HG02763 (cell line): Measurements from ENCODE around the gene CEPT1.

Experiments used
- ATAC-seq: cut with Tn5 transposase; IDR thresholded peaks from one replicate; pipeline ENCODE4 v1.9.1; 2021; ENCODE audit warnings: mild to moderate bottlenecking, moderate library complexity; ENCODE audit not compliant: unreplicated experiment

Gene CEPT1

GRCh38 chr1:111145963-111146768 lies 6.1 kb downstream of the CEPT1 start:
- no peak for ATAC-seq

GRCh38 chr1:111147948-111148347 lies 7.9 kb downstream of the CEPT1 start:
- no peak for ATAC-seq

DNA sequence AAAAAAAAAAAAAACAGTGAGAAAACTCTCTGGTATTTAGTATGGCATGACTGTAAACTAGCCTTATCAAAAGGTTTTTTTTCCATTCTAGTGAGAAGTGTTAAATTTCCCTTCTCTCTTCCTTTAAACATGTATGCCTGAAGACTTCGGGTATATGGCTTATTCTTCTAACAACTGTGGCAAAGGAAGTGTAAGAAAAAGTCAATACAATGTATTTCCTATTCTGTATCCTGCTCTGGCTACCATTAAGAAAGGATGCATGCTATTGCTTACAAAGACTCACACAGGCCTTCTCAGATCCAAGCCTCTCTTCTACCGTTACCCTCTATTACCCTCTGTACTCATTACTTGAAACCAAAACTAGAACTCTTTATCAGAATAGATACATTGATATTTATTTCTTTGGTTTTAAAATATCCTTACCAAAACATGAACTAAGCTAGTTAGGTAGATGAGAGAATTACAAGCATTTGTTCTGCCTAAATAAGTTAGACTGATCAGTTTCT lies 8.4 kb downstream of the CEPT1 start:
- ATAC-seq: no peak

DNA sequence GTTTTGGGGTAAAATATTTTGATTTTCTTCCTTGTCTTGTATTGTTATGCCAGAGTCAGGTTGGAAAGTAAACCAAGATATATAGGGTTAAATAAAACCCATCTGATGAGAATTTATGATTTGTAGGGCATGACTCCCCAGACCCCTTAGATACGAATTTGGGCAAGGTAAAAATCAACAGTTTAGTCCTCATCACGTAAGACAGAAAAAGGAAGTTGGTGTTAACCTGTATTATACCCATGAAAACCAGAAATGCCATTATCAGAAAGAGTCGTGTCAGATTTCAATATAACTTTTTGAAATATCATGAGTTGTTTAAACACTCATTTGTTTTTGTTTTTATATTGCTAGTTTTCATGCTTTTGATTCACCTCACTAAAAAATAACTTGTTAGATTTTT lies 11.8 kb downstream of the CEPT1 start:
- no peak for ATAC-seq

- no peak for ATAC-seq
Observed at GRCh38 chr1:111154021-111154999, 14.3 kb downstream of the CEPT1 start.

- ATAC-seq: no peak
Observed at GRCh38 chr1:111157431-111157830, 17.4 kb downstream of the CEPT1 start.

GRCh38 chr1:111161843-111162487 lies 21.9 kb downstream of the CEPT1 start:
- ATAC-seq: no peak

DNA sequence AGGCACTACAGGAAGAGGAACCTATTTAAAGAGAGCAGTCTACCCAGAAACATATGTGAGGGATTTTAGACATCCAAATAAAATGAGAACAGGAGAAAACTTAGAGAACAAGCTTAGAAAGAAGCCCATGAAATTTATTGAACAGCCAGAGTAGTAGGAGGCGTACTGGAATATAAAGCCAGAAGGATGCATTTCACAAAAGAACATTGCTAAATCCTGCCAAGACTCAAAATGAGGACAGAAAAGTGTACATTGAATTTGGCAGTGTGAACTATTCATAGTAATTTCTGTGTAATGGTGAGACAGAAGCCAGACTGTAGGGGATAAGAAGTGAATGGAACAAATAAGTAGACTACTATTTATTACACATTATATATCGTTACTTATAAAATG lies 22.5 kb downstream of the CEPT1 start:
- ATAC-seq: no peak

GRCh38 chr1:111163363-111163762 lies 23.3 kb downstream of the CEPT1 start:
- no peak for ATAC-seq

GRCh38 chr1:111164151-111164550 lies 24.1 kb downstream of the CEPT1 start:
- ATAC-seq: no peak

- ATAC-seq: no peak
Observed at GRCh38 chr1:111172463-111172862, 32.4 kb downstream of the CEPT1 start.

- ATAC-seq: peak; percentile 46
Observed at GRCh38 chr1:111174070-111174469, 34.0 kb downstream of the CEPT1 start.

DNA sequence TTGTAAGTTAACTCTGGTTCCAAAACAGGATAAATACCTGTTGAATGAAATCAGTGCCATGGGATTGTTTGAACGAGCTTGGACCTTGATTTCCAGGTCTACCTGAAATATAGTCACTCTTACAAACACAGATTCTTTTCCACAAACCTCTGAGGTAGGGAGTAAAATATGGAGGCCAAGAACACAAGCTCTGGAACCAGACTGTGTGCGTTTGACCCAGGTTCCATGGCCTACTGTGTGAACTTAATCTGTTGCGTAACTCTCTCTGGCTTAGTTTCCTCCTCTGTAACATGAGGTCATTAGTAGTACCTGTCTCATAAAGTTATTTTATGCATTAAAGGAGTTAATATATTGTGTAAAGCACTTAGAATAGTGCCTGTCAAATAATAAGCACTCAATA lies 35.3 kb downstream of the CEPT1 start:
- ATAC-seq: no peak

GRCh38 chr1:111176678-111177077 lies 36.7 kb downstream of the CEPT1 start:
- ATAC-seq: no peak

DNA sequence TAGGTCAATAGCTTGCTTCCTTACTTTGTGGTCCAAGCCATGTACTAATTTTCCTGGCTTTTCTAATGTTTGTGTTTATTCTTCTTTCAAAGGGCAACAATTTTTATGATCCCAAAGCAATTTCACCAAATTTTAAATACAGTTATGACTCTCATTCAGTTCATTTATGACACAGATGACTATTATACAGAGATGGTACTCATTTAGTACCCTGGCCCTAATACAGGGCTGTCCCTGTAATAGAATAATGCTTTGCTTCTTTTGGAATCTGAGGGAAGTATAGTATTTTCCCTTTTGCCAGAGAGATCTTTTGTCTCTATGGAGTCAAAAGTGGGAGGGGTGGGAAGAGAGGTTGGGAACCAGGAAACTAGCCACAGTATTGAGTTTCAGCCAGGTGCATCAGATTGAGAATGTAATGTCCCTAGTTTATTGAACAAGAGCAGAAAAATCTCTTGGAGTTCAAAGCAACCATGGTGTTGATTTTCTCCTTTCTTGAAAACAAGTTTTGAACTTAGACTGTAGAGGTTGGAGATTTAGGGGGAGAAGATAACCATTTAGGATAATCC lies 40.0 kb downstream of the CEPT1 start:
- no peak for ATAC-seq

DNA sequence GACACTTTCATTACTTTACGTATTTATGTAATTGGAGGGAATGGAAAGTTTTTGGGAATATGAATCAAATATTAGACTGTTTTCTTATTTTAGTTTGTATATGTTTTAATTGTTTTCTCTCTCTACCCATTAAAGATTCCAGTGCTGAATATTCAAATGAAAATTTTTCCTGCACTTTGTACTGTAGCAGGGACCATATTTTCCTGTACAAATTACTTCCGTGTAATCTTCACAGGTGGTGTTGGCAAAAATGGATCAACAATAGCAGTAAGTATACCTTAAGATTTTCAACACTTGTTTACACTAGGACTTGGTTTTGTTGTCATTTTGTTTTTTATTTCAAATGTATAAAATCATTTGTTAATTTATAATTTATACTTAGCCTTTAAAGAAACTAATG lies 42.0 kb downstream of the CEPT1 start:
- ATAC-seq: no peak

DNA sequence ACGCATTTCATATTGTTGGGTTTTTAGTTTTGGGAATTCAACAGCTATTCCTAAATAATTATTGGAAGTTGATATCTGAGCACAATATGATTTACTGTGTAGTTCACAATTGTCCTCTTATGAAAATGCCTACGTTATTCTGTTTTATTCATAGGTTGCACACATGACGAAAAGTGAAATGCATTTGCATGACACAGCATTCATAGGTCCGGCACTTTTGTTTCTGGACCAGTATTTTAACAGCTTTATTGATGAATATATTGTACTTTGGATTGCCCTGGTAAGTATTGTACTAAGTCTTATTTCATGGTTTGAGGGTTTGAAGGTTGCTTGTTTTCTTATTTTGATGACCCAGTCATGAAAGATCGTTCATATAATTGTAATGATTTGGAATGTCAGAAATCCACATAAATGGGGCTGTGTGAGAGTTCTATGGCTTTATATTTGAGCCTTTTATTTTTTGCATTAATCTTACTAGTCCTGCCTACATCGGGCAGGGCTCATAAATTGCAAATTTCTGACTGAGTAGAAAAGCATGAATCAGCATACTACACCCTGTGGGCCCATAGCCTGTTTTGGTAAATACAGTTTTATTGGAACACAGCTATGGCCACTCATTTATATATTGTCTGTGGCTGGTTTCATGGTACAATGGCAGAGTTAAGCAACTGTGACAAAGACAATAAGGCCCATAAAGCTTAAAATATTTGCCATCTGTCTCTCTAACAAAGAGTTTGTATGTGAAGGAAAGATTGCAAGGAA lies 43.5 kb downstream of the CEPT1 start:
- no peak for ATAC-seq

DNA sequence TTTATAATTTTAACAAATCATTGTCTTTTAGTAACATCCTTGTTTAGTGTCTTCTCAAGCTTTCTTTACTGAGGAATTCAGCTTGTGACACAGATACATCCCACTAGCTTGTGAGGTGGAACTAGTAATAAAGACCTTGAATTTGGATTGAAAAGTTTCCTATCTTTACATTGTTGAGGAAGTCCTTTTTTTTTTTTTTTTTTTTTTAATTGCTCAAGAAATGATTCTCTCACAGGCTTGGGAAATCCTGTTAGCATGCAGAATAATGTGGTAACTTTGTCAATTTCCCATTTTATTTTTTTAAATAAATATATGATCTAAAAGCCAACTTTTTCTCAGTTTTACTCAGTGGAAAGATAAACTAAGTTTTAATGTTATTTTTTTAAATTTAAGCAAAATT lies 44.6 kb downstream of the CEPT1 start:
- no peak for ATAC-seq

DNA sequence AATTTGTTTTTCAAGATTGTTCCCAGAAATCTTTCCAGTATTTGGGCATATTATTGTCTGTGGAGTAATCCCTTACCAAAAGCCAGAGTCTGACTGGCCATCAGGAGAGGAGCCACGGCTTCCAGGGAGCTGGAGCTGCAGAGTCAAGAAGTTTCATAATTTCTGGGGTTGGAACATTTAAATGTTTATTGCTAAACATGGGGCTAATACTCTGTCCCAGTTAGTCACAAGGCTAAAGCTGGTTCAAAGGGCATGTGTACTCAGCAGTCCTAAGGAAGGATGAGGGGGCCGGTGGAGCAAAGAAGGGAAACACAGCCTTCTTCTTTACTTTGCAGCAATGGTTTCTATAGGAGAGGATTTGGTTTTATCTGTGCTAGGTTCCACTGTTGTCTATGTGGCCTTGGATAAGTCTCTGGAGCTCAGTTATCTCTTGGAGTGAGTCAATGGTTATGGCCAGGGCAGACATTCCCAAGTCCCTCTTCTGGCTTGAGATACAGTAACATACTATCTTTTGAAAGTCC lies 51.0 kb downstream of the CEPT1 start:
- ATAC-seq: no peak

DNA sequence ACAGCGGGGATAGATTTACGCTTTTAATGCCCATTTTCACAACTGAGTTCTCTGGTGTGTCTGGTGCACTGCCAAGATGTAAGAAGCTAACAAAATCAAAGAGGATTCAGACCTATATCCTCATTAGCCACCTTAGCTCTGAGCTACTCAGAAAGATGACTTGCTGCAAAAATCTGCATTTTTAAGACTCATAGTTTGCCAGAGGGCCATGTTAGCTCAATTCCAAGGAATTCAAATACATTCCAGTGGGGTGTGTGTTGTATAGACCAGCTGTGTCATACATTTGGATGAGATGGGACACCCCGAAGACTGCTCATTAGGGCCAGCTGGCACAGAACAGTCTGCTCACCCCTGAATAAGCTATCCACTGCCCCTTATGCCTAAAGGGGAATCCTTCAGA lies 51.5 kb downstream of the CEPT1 start:
- no peak for ATAC-seq
